Nephron (organoid): ENCODE results near the gene PNMA1.

Source experiments
- H3K27ac Mint-ChIP-seq, 3 experiments: 2 replicates each; pipeline ENCODE4 v1.8.0; 2020; ENCODE audit warnings: mixed read lengths in 3 of 3, mild to moderate bottlenecking in 2 of 3, moderate library complexity in 1 of 3
- H3K27me3 Mint-ChIP-seq: 2 replicates; pipeline ENCODE4 v1.8.0; 2021; ENCODE audit warnings: low read depth, mild to moderate bottlenecking, moderate library complexity, mixed read lengths
- H3K36me3 Mint-ChIP-seq: 2 replicates; pipeline ENCODE4 v1.8.0; 2020; ENCODE audit warnings: low read depth, mixed read lengths
- H3K4me1 Mint-ChIP-seq: 2 replicates; pipeline ENCODE4 v1.8.0; 2020; ENCODE audit warnings: mixed read lengths
- H3K4me3 Mint-ChIP-seq, 3 experiments: 2 replicates each; pipeline ENCODE4 v1.8.0; 2020; ENCODE audit warnings: mild to moderate bottlenecking in 3 of 3, mixed read lengths in 3 of 3, moderate library complexity in 2 of 3
- H3K9me3 Mint-ChIP-seq: 2 replicates; pipeline ENCODE4 v1.8.0; 2020; ENCODE audit warnings: mixed read lengths
- CTCF ChIP-seq, 3 experiments: fragments of 200-600 bp; sonication (generic); IDR thresholded peaks; one replicate each; pipeline ENCODE4 v1.5.0; 2021; ENCODE audit warnings: antibody characterized with exemption in 3 of 3; ENCODE audit not compliant: unreplicated experiment in 3 of 3

The PNMA1 gene

GRCh38 chr14:73739174-73739898 lies 25.2 kb upstream of the PNMA1 start:
- Mint-ChIP-seq H3K27me3 (no peaks in the 10 kb centered on the region), H3K9me3 (no peaks in the 10 kb centered on the region), H3K36me3 (peaks cover 21% of the 10 kb centered on the region), H3K4me3 (no peak overlapping the region), H3K27ac (peak overlapping the region in 1 of 3 experiments; percentile 92), H3K4me1 (peaks cover 44% of the 10 kb centered on the region)
- TF ChIP-seq CTCF (IDR thresholded peaks at IDR 0.05; ENCODE audit: unreplicated experiment in 3 of 3): no peak

- Mint-ChIP-seq H3K27ac (no peak overlapping the region), H3K9me3 (no peaks in the 10 kb centered on the region), H3K36me3 (peaks cover 25% of the 10 kb centered on the region), H3K4me3 (no peak overlapping the region), H3K27me3 (no peaks in the 10 kb centered on the region), H3K4me1 (peaks cover 37% of the 10 kb centered on the region)
- no peak for TF ChIP-seq CTCF (IDR thresholded peaks at IDR 0.05; ENCODE audit: unreplicated experiment in 3 of 3)
Observed at GRCh38 chr14:73738518-73739173, 24.5 kb upstream of the PNMA1 start.

GRCh38 chr14:73736842-73737241 lies 22.7 kb upstream of the PNMA1 start:
- Mint-ChIP-seq H3K4me3 (no peak overlapping the region), H3K27me3 (no peaks in the 10 kb centered on the region), H3K36me3 (peaks cover 29% of the 10 kb centered on the region), H3K9me3 (no peaks in the 10 kb centered on the region), H3K27ac (no peak overlapping the region), H3K4me1 (peaks cover 19% of the 10 kb centered on the region)
- TF ChIP-seq CTCF (IDR thresholded peaks at IDR 0.05; ENCODE audit: unreplicated experiment in 3 of 3): no peak

DNA sequence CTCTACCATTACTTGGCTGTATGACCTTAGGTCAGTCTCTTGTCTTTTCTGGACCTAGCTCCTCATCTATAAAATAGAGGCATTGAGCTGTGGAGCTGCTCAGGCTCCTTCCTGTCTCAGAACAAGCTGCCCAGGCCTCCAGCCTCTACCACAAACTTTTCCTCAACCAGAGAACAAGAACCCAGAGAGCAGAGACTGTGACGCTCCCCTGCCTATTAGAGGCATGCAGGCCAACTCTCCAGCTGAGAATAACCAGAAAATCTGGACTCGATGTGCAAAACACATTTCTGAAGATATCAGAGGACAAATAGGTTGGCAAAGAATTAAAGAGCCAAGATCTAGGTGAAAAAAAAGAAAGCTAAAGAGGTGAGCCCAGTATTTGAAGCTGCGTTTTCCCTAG lies 17.8 kb upstream of the PNMA1 start:
- no peaks in the 10 kb centered on the region for H3K27me3 Mint-ChIP-seq
- no peak for TF ChIP-seq CTCF (IDR thresholded peaks at IDR 0.05; ENCODE audit: unreplicated experiment in 3 of 3)
- no peaks in the 10 kb centered on the region for H3K9me3 Mint-ChIP-seq
- no peak overlapping the region for H3K27ac Mint-ChIP-seq
- peaks cover 14% of the 10 kb centered on the region for H3K4me1 Mint-ChIP-seq
- H3K36me3 Mint-ChIP-seq: peaks cover 54% of the 10 kb centered on the region
- no peak overlapping the region for H3K4me3 Mint-ChIP-seq

DNA sequence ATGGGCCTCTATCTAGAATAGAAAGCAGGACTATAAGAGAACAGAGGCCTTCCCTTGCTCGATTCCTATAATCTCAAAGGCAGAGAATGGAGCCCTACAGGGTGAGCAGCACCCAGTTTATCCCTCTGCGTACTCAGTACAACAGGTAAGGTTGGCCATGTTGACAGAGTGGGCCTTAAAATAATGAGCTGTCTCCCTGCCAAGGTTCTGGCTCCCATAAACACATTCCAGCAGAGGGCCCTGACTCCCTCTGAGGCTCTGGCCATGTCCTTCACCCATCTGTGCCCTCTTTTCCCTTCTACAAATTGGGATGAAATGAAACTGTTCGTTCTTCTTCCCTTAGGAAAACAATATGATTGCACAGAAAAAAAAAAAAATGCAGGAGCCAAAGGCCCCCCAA lies 16.9 kb upstream of the PNMA1 start:
- TF ChIP-seq CTCF (IDR thresholded peaks at IDR 0.05; ENCODE audit: unreplicated experiment in 3 of 3): no peak
- no peak overlapping the region for H3K4me3 Mint-ChIP-seq
- H3K27me3 Mint-ChIP-seq: no peaks in the 10 kb centered on the region
- no peak overlapping the region for H3K27ac Mint-ChIP-seq
- peaks cover 18% of the 10 kb centered on the region for H3K4me1 Mint-ChIP-seq
- H3K36me3 Mint-ChIP-seq: peaks cover 48% of the 10 kb centered on the region
- H3K9me3 Mint-ChIP-seq: no peaks in the 10 kb centered on the region
